ENCODE measurements around the gene NAALADL2. TPM values are rescaled to one million over a fixed set of nuclear protein-coding genes. Genes with fewer than 3 reads are reported as not detected.
A peak's percentile ranks its signal among the peaks of the same experiment; 100 is the strongest.

NAALADL2 gene
- 1.3 and 1.5 TPM in 2 replicates for total RNA-seq (2014; rRNA removed; shearing (Covaris generic))

GRCh38 chr3:174859114-174859735, at the start of gene NAALADL2:
NAALADL2 (plus strand) TSS chr3:174859334.
- no peak for DNase-seq (ENCODE audit: low spot score)

- no peak for DNase-seq (ENCODE audit: low spot score)
These were observed 48.9 kb upstream of the NAALADL2 start for GRCh38 chr3:174810254-174810653.

DNA sequence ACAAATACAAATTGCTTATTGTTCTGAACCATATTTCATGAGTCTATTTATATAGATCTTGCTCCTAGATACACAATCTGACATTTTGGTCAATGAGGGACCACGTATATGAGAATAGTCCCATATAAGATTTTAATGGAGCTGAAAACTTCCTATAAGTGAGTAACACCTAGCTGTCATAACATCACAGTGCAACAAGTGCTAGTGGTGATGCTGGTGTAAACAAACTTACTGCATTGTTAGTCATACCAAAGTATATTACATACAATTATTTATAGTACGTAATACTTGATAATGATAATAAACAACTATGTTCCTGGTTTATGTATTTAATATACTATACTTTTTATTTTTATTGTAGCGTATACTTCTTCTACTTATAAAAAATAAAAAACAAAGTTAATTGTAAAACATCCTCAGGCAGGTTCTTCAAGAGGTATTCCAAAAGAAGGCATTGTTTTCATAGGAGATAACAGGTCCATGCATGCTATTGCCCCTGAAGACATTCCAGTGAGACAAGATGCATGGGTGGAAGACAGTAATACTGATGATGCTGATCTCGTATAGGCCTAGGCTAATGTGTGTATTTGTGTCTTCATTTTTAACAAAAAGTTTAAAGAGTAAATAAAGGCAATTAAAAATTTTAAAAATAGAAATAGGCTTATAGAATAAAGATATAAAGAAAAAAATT, 46.8 kb upstream of the NAALADL2 start:
- no peak for DNase-seq (ENCODE audit: low spot score)

- no peak for DNase-seq (ENCODE audit: low spot score)
These were observed 43.4 kb upstream of the NAALADL2 start for GRCh38 chr3:174815750-174816149.

- no peak for DNase-seq (ENCODE audit: low spot score)
These were observed 38.2 kb upstream of the NAALADL2 start for GRCh38 chr3:174820885-174821284.

DNA sequence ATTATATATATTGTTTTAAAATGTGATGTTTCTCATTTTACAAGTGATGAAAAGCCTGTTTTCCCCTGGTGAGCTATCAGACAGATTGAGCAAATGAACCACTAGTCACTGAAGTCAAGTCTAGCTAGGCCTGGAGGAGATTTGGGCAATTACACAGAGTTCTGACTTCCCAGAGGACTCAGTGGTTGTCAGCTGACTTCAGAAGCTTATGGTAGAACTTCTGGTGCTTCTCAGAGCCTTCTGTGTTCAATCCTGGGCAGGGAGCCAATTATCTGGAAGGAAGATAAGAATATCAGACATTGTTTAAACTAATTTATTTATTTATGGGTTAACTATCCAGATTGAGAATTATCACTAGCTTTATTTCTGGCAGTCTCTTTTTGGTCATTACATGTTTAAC, 37.7 kb upstream of the NAALADL2 start:
- DNase-seq (ENCODE audit: low spot score), result no peak

DNA sequence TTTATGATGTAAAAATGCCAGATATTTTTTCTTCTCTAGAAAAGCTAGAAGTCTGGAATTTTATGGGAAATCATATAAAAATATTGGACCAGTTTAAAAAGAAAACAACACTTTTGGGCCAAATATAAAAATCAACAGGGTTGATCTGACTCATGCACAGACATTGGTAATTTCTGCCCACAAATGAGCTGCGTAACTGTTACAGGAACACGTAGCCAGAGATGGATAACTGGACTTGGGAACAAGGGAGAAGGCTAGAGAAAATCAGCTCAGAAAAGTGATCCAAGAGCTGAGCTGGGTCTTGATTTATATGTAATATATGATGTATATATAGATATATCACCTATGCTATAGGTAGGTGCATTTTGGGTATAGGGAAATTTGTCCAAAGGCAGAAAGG, 36.8 kb upstream of the NAALADL2 start:
- DNase-seq (ENCODE audit: low spot score), result no peak

GRCh38 chr3:174826069-174826468, 33.1 kb upstream of the NAALADL2 start:
- no peak for DNase-seq (ENCODE audit: low spot score)

- no peak for DNase-seq (ENCODE audit: low spot score)
These were observed 14.4 kb upstream of the NAALADL2 start for GRCh38 chr3:174844746-174845145.

- no peak for DNase-seq (ENCODE audit: low spot score)
These were observed 13.1 kb upstream of the NAALADL2 start for GRCh38 chr3:174846055-174846454.

- no peak for DNase-seq (ENCODE audit: low spot score)
These were observed 4.1 kb upstream of the NAALADL2 start for GRCh38 chr3:174854987-174855386.

GRCh38 chr3:174857301-174857700, 1.8 kb upstream of the NAALADL2 start:
- no peak for DNase-seq (ENCODE audit: low spot score)

GRCh38 chr3:174858353-174858752, 781 bp upstream of the NAALADL2 start:
- no peak for DNase-seq (ENCODE audit: low spot score)

DNA sequence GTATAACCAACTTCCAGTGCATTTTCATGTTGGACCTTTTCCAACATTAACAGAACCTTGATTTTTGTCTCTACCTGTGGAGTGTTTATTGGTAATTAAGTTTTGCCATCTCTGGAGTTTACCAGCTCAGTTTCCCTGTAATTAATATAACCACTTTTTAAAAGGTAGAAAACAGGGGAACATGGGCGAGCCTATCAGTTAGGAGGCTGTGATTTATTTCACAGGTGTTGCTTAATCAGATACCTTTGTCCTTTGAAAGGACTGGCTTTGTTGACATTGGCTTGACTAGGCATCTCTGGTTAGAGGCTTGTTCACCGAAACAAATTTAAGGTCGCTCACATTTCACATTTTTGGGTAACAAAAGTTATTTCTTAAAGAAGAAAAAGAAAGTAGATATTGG, 622 bp downstream of the NAALADL2 start:
- DNase-seq (ENCODE audit: low spot score), result no peak

- DNase-seq (ENCODE audit: low spot score), result peak; percentile 28
These were observed 3.0 kb downstream of the NAALADL2 start for GRCh38 chr3:174862101-174862500.

DNA sequence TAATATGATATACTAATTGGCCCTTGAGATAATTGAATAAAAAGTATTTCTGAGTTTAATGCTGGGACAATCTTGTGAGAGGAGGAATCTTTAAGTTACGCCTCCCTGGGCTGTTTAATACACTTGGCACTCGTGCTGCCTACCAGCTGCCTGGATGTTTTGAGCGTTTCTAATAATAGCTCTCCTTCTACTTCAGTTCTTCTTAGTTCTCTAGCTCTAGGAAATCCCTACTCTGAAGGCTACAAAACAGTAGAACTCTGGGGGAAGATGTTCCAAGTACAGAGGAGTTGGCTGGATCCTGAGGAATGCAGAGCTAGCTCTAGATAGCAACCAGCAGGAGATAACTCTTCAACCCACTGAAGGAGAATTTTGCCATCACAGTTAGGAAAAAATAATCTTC, 3.5 kb downstream of the NAALADL2 start:
- DNase-seq (ENCODE audit: low spot score), result no peak

GRCh38 chr3:174863488-174863887, 4.4 kb downstream of the NAALADL2 start:
- no peak for DNase-seq (ENCODE audit: low spot score)

GRCh38 chr3:174869448-174869847, 10.3 kb downstream of the NAALADL2 start:
- DNase-seq (ENCODE audit: low spot score), result no peak

DNA sequence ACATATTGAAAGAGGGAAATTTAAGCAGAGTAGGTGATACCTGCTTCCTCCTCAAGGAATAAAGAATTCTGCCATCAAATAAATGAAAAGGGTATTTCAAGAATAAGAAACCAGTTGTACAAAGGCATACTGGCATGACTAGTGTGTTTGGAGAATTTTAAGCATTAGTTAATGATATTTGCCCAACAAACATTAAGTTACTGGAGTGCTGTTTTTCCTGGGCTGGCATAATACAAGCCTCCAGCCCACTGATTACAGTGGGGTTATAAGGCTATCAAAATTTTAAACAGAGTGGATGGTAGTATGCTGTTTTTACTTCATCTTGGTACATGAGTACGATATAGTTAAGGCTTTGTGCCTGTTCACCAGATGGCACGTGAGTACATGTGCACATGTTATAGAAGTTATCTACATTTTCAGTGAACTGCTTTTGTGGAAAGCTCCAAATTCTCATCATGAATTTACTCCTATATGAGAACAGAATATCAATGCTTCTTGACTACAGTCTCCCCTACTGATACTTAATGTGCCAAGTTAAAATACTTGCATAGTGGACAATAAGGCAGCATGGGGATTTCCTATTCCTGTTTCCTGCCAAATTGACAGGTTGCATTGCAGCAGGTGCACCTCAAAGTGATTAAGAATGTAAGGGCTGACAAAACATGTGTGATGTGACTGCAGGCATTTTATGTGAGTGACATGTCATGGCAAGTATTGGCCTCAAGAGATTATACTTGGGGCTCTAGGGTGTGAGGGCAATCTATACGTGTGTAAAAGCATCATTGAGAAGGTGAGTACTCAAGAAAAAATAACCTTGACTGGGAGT, 14.9 kb downstream of the NAALADL2 start:
- DNase-seq (ENCODE audit: low spot score), result no peak

- DNase-seq (ENCODE audit: low spot score), result no peak
These were observed 23.7 kb downstream of the NAALADL2 start for GRCh38 chr3:174882789-174883188.

- DNase-seq (ENCODE audit: low spot score), result no peak
These were observed 24.9 kb downstream of the NAALADL2 start for GRCh38 chr3:174883881-174884675.
